Caco-2 (cell line): ENCODE data around the gene LEUTX. TPM values are rescaled to one million over a fixed set of nuclear protein-coding genes. Genes with fewer than 3 reads are reported as not detected.

ENCODE experiments used
- BruUV-seq: library from RNA; stranded (reverse); fragments of 400-500 nt; replicated peaks from 2 replicates; lab custom pipeline; 2021; lab: Mats Ljungman, UMichigan
- CTCF ChIA-PET: fragments of 300-600 bp; sonication (Branson Sonifier 250); formaldehyde crosslinking; loops from one replicate; lab custom pipeline; 2022; ENCODE audit warnings: antibody characterized with exemption; lab: Charles Lee
- POLR2A ChIA-PET: fragments of 300-600 bp; sonication (Branson Sonifier 250); formaldehyde crosslinking; loops from one replicate; lab custom pipeline; 2022; ENCODE audit warnings: antibody characterized with exemption; lab: Charles Lee
- DNase-seq, 2 experiments: peaks; one replicate each; pipeline versions ENCODE4 v3.0.0 to v3.0.0-alpha.2; 2020 to 2022
- H3K27me3 ChIP-seq: replicated peaks from 2 replicates; pipeline ENCODE4 v1.6.0; 2011; ENCODE audit warnings: low read length; ENCODE audit not compliant: control insufficient read depth, insufficient read depth
- H3K36me3 ChIP-seq: 2 replicates; pipeline ENCODE4 v1.5.1; 2011; ENCODE audit warnings: low read length; ENCODE audit not compliant: control insufficient read depth, insufficient read depth
- H3K4me1 ChIP-seq: fragments of 250-450 bp; sonication (Bioruptor Pico); 2 replicates; pipeline ENCODE4 v1.5.1; 2020; ENCODE audit warnings: mild to moderate bottlenecking
- H3K4me3 ChIP-seq: 2 replicates; pipeline ENCODE4 v1.5.1; 2011; ENCODE audit warnings: low read depth, mild to moderate bottlenecking, control low read depth, low read length
- H3K9me3 ChIP-seq: fragments of 250-450 bp; sonication (Bioruptor Pico); 2 replicates; pipeline ENCODE4 v1.5.1; 2020; ENCODE audit warnings: mild to moderate bottlenecking, moderate library complexity
- H3K27ac Mint-ChIP-seq: one replicate; pipeline ENCODE4 v1.8.0; 2022; ENCODE audit warnings: mixed read lengths; ENCODE audit not compliant: unreplicated experiment
- H3K27me3 Mint-ChIP-seq: one replicate; pipeline ENCODE4 v1.8.0; 2022; ENCODE audit warnings: mixed read lengths; ENCODE audit not compliant: insufficient read depth, unreplicated experiment
- H3K36me3 Mint-ChIP-seq: one replicate; pipeline ENCODE4 v1.8.0; 2022; ENCODE audit warnings: mild to moderate bottlenecking, mixed read lengths; ENCODE audit not compliant: insufficient read depth, unreplicated experiment
- H3K4me1 Mint-ChIP-seq: one replicate; pipeline ENCODE4 v1.8.0; 2022; ENCODE audit warnings: low read depth, mixed read lengths; ENCODE audit not compliant: unreplicated experiment
- H3K4me3 Mint-ChIP-seq: one replicate; pipeline ENCODE4 v1.8.0; 2022; ENCODE audit warnings: mild to moderate bottlenecking, moderate library complexity, mixed read lengths; ENCODE audit not compliant: unreplicated experiment
- H3K9me3 Mint-ChIP-seq: one replicate; pipeline ENCODE4 v1.8.0; 2022; ENCODE audit warnings: mixed read lengths; ENCODE audit not compliant: unreplicated experiment
- intact Hi-C: fragments of 100-400 bp; cut with micrococcal nuclease; formaldehyde crosslinking; loops from one replicate; pipeline ENCODE4 v1.10.0; 2022; ENCODE audit not compliant: unreplicated experiment
- total RNA-seq: library from RNA; stranded (reverse); gene quantifications from 2 replicates; pipeline ENCODE4 v1.2.3, GENCODE V29; 2022
- TF ChIP-seq, protein P1 (sequence below), 2 experiments: fragments of 200-600 bp in 1 of 2; IDR thresholded peaks; 1 replicate in 1 of 2; 2 replicates in 1 of 2; pipeline versions ENCODE4 v1.5.1 to v1.8.0; 2011 to 2022; ENCODE audit warnings: antibody characterized with exemption in 1 of 2, control low read depth in 1 of 2, inconsistent platforms in 1 of 2, low read depth in 1 of 2, low read length in 1 of 2, mild to moderate bottlenecking in 1 of 2, moderate library complexity in 1 of 2; ENCODE audit not compliant: insufficient read depth in 1 of 2, severe bottlenecking in 1 of 2, unreplicated experiment in 1 of 2

Gene LEUTX
- total RNA-seq, 1 experiment from 2014 or later, result not detected

DNA sequence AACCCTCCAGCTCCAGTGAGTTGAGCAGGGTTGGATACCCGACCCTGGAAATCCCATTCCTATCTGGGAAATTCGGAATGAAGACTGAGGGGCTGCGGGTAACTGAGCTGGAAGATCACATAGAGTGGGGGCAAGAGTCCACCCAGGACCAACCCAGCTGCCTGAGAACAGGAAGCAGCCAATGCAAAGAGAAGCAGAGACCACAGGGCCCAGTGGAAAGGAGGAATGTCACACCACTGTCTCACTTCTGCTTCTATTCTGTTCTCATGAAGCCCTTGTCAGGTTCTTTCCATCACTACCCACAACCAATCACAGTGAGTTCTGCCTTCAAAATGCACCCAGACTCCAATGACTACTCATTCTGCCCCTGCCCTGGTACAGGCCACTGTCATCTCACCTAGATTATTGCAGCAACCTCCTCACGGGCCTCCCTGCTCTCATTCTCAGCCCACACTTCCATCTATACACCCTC, 40.0 kb downstream of the LEUTX start:
- intact Hi-C loops, result no loop called here
- BruUV-seq, result no TSS peak
- H3K27me3 Mint-ChIP-seq, result no peaks in the 10 kb centered on the region
- no peak overlapping the region for H3K27ac Mint-ChIP-seq
- H3K4me3 ChIP-seq, result no peak overlapping the region
- ChIA-PET POLR2A (no interaction called here), CTCF (no interaction called here)
- H3K4me3 Mint-ChIP-seq, result no peak overlapping the region
- no peaks in the 10 kb centered on the region for H3K9me3 ChIP-seq
- H3K4me1 Mint-ChIP-seq, result no peaks in the 10 kb centered on the region
- TF ChIP-seq, protein P1, sequence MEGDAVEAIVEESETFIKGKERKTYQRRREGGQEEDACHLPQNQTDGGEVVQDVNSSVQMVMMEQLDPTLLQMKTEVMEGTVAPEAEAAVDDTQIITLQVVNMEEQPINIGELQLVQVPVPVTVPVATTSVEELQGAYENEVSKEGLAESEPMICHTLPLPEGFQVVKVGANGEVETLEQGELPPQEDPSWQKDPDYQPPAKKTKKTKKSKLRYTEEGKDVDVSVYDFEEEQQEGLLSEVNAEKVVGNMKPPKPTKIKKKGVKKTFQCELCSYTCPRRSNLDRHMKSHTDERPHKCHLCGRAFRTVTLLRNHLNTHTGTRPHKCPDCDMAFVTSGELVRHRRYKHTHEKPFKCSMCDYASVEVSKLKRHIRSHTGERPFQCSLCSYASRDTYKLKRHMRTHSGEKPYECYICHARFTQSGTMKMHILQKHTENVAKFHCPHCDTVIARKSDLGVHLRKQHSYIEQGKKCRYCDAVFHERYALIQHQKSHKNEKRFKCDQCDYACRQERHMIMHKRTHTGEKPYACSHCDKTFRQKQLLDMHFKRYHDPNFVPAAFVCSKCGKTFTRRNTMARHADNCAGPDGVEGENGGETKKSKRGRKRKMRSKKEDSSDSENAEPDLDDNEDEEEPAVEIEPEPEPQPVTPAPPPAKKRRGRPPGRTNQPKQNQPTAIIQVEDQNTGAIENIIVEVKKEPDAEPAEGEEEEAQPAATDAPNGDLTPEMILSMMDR (IDR thresholded peaks at IDR 0.05; ENCODE audit: insufficient read depth in 1 of 2, low read depth in 1 of 2, low read length in 1 of 2, severe bottlenecking in 1 of 2, unreplicated experiment in 1 of 2), result no peak
- H3K27me3 ChIP-seq, result no peaks in the 10 kb centered on the region
- H3K9me3 Mint-ChIP-seq, result no peaks in the 10 kb centered on the region
- H3K36me3 Mint-ChIP-seq, result no peaks in the 10 kb centered on the region
- no peaks in the 10 kb centered on the region for H3K36me3 ChIP-seq
- no peaks in the 10 kb centered on the region for H3K4me1 ChIP-seq
- DNase-seq, result no peak

GRCh38 chr19:39819786-39820185, 41.1 kb downstream of the LEUTX start:
- POLR2A ChIA-PET, result no interaction called here
- no TSS peak for BruUV-seq
- no peaks in the 10 kb centered on the region for H3K9me3 Mint-ChIP-seq

GRCh38 chr19:39820696-39821095, 42.0 kb downstream of the LEUTX start:
- ChIA-PET POLR2A (no interaction called here), CTCF (interaction anchor here (0.7 kb wide), 1 partner anchor 150 kb away, joined by 3 read pairs; the partner anchor contains the start of gene PSMC4)
- no peaks in the 10 kb centered on the region for H3K27me3 Mint-ChIP-seq
- H3K4me3 Mint-ChIP-seq, result no peak overlapping the region
- intact Hi-C loops, result no loop called here
- no peak overlapping the region for H3K4me3 ChIP-seq
- no peaks in the 10 kb centered on the region for H3K9me3 ChIP-seq
- no peaks in the 10 kb centered on the region for H3K9me3 Mint-ChIP-seq
- H3K4me1 Mint-ChIP-seq, result no peaks in the 10 kb centered on the region
- no peaks in the 10 kb centered on the region for H3K27me3 ChIP-seq
- no TSS peak for BruUV-seq
- H3K4me1 ChIP-seq, result no peaks in the 10 kb centered on the region
- H3K36me3 Mint-ChIP-seq, result no peaks in the 10 kb centered on the region
- no peak for DNase-seq
- no peak overlapping the region for H3K27ac Mint-ChIP-seq
- H3K36me3 ChIP-seq, result no peaks in the 10 kb centered on the region
- TF ChIP-seq, protein P1 (IDR thresholded peaks at IDR 0.05; ENCODE audit: insufficient read depth in 1 of 2, low read depth in 1 of 2, low read length in 1 of 2, severe bottlenecking in 1 of 2, unreplicated experiment in 1 of 2), result no peak

More at GRCh38 chr19:39819786-39820185, 41.1 kb downstream of the LEUTX start:
- H3K4me3 Mint-ChIP-seq, result no peak overlapping the region
- Histone ChIP-seq H3K27me3 (no peaks in the 10 kb centered on the region), H3K36me3 (no peaks in the 10 kb centered on the region), H3K4me3 (no peak overlapping the region), H3K9me3 (no peaks in the 10 kb centered on the region), H3K4me1 (no peaks in the 10 kb centered on the region)
- CTCF ChIA-PET, result no interaction called here
- H3K27ac Mint-ChIP-seq, result no peak overlapping the region
- no peaks in the 10 kb centered on the region for H3K36me3 Mint-ChIP-seq
- intact Hi-C loops, result no loop called here
- H3K4me1 Mint-ChIP-seq, result no peaks in the 10 kb centered on the region
- no peaks in the 10 kb centered on the region for H3K27me3 Mint-ChIP-seq
- no peak for DNase-seq
- TF ChIP-seq, protein P1 (IDR thresholded peaks at IDR 0.05; ENCODE audit: insufficient read depth in 1 of 2, low read depth in 1 of 2, low read length in 1 of 2, severe bottlenecking in 1 of 2, unreplicated experiment in 1 of 2), result no peak
